Loucy (cell line): Measurements from ENCODE around the gene F2RL2.
A peak's percentile ranks its signal among the peaks of the same experiment; 100 is the strongest.

ENCODE experiments used
- H2AFZ ChIP-seq: fragments of 200-600 bp; sonication (generic); 2 replicates; pipeline ENCODE4 v1.6.0; 2016; ENCODE audit warnings: antibody characterized with exemption, mild to moderate bottlenecking, low read length, moderate library complexity
- H3F3A ChIP-seq: fragments of 200-600 bp; 2 replicates; pipeline ENCODE4 v1.6.0; 2016; ENCODE audit warnings: antibody characterized with exemption, low read depth, mild to moderate bottlenecking
- H3K27me3 ChIP-seq: fragments of 200-600 bp; sonication (generic); 2 replicates; pipeline ENCODE4 v1.6.1; 2014; ENCODE audit warnings: low read length, mild to moderate bottlenecking; ENCODE audit not compliant: insufficient read depth, poor library complexity, severe bottlenecking
- H3K36me3 ChIP-seq: fragments of 200-600 bp; sonication (generic); 2 replicates; pipeline ENCODE4 v1.6.1; 2016; ENCODE audit warnings: low read length; ENCODE audit not compliant: insufficient read depth
- H3K4me1 ChIP-seq: fragments of 200-600 bp; sonication (generic); 2 replicates; pipeline ENCODE4 v1.5.1; 2014; ENCODE audit warnings: low read length, mild to moderate bottlenecking; ENCODE audit not compliant: insufficient read depth, poor library complexity, severe bottlenecking
- H3K4me2 ChIP-seq: fragments of 200-600 bp; sonication (generic); 2 replicates; pipeline ENCODE4 v1.6.0; 2014; ENCODE audit warnings: antibody characterized with exemption, low read length, low read depth, mild to moderate bottlenecking; ENCODE audit not compliant: poor library complexity, severe bottlenecking
- H3K4me3 ChIP-seq: fragments of 200-600 bp; sonication (generic); 2 replicates; pipeline ENCODE4 v1.5.1; 2014; ENCODE audit warnings: low read length, mild to moderate bottlenecking, mixed read lengths; ENCODE audit not compliant: poor library complexity, severe bottlenecking
- H3K79me2 ChIP-seq: fragments of 200-600 bp; sonication (generic); 2 replicates; pipeline ENCODE4 v1.6.1; 2014; ENCODE audit warnings: low read length; ENCODE audit not compliant: insufficient read depth
- H3K9ac ChIP-seq: fragments of 200-600 bp; sonication (generic); 2 replicates; pipeline ENCODE4 v1.6.0; 2014; ENCODE audit warnings: mild to moderate bottlenecking, low read depth, low read length, moderate library complexity; ENCODE audit not compliant: poor library complexity, severe bottlenecking
- H3K9me2 ChIP-seq: fragments of 200-600 bp; sonication (generic); replicated peaks from 2 replicates; pipeline ENCODE4 v1.6.1; 2016; ENCODE audit warnings: low read depth, low read length, mixed read lengths
- H3K9me3 ChIP-seq: fragments of 200-600 bp; sonication (generic); 2 replicates; pipeline ENCODE4 v1.6.1; 2014; ENCODE audit warnings: mild to moderate bottlenecking, antibody characterized with exemption, low read length, low read depth; ENCODE audit not compliant: insufficient read depth
- H4K20me1 ChIP-seq: fragments of 200-600 bp; sonication (generic); 2 replicates; pipeline ENCODE4 v1.6.0; 2014; ENCODE audit warnings: antibody characterized with exemption, low read length, mild to moderate bottlenecking; ENCODE audit not compliant: insufficient read depth, poor library complexity, severe bottlenecking
- CTCF ChIP-seq: fragments of 200-600 bp; sonication (generic); conservative IDR thresholded peaks from 2 replicates; pipeline ENCODE4 v1.5.1; 2014; ENCODE audit warnings: mild to moderate bottlenecking, antibody characterized with exemption, low read length
- EZH2phosphoT487 ChIP-seq: fragments of 200-600 bp; IDR thresholded peaks from 2 replicates; pipeline ENCODE4 v1.6.1; 2018; ENCODE audit warnings: antibody characterized with exemption, mild to moderate bottlenecking, moderate library complexity, borderline replicate concordance

F2RL2 gene

GRCh38 chr5:76643371-76643770 lies 20.2 kb upstream of the F2RL2 start:
- Histone ChIP-seq H3F3A (no peaks in the 10 kb centered on the region), H3K4me3 (no peak overlapping the region), H3K36me3 (peaks cover 69% of the 10 kb centered on the region), H3K9me3 (peaks cover 7% of the 10 kb centered on the region), H2AFZ (no peak overlapping the region), H4K20me1 (no peaks in the 10 kb centered on the region), H3K4me2 (no peak overlapping the region), H3K9me2 (no peaks in the 10 kb centered on the region), H3K9ac (no peak overlapping the region), H3K4me1 (no peaks in the 10 kb centered on the region), H3K79me2 (no peaks in the 10 kb centered on the region), H3K27me3 (no peaks in the 10 kb centered on the region)
- TF ChIP-seq CTCF = no peak
- no peak for TF ChIP-seq EZH2phosphoT487

- Histone ChIP-seq H2AFZ (no peak overlapping the region), H3K4me2 (no peak overlapping the region), H3K9ac (no peak overlapping the region), H3K36me3 (peaks cover 64% of the 10 kb centered on the region), H4K20me1 (no peaks in the 10 kb centered on the region), H3K4me3 (no peak overlapping the region), H3K9me3 (no peaks in the 10 kb centered on the region), H3F3A (no peaks in the 10 kb centered on the region), H3K4me1 (no peaks in the 10 kb centered on the region), H3K9me2 (no peaks in the 10 kb centered on the region), H3K27me3 (no peaks in the 10 kb centered on the region), H3K79me2 (no peaks in the 10 kb centered on the region)
- TF ChIP-seq CTCF = no peak
- no peak for TF ChIP-seq EZH2phosphoT487
These were observed 19.3 kb upstream of the F2RL2 start for GRCh38 chr5:76642390-76643040.

- H3K4me1 ChIP-seq = no peaks in the 10 kb centered on the region
- H3K79me2 ChIP-seq = no peaks in the 10 kb centered on the region
- H3K9me3 ChIP-seq = no peaks in the 10 kb centered on the region
- TF ChIP-seq EZH2phosphoT487 (no peak), CTCF (peak; percentile 97)
- no peaks in the 10 kb centered on the region for H3K27me3 ChIP-seq
- H2AFZ ChIP-seq = no peak overlapping the region
- peaks cover 66% of the 10 kb centered on the region for H3K36me3 ChIP-seq
- H3K4me3 ChIP-seq = no peak overlapping the region
- no peaks in the 10 kb centered on the region for H4K20me1 ChIP-seq
- no peak overlapping the region for H3K9ac ChIP-seq
- H3K9me2 ChIP-seq = no peaks in the 10 kb centered on the region
- no peaks in the 10 kb centered on the region for H3F3A ChIP-seq
- H3K4me2 ChIP-seq = no peak overlapping the region
These were observed 18.4 kb upstream of the F2RL2 start for GRCh38 chr5:76641514-76642120.
